Endothelial cell (in vitro differentiated cells): Measurements from ENCODE around the gene TMCO1. TPM values are rescaled to one million over a fixed set of nuclear protein-coding genes. Genes with fewer than 3 reads are reported as not detected.

Experiments used
- DNase-seq: peaks from one replicate; pipeline ENCODE4 v3.0.0; 2021; ENCODE audit warnings: low spot score
- H3K27ac Mint-ChIP-seq: one replicate; pipeline ENCODE4 v1.8.0; 2021; ENCODE audit warnings: mixed read lengths, inconsistent platforms; ENCODE audit not compliant: unreplicated experiment
- H3K27me3 Mint-ChIP-seq: one replicate; pipeline ENCODE4 v1.8.0; 2021; ENCODE audit warnings: mild to moderate bottlenecking, moderate library complexity, mixed read lengths, inconsistent platforms; ENCODE audit not compliant: unreplicated experiment
- H3K36me3 Mint-ChIP-seq: one replicate; pipeline ENCODE4 v1.8.0; 2021; ENCODE audit warnings: mild to moderate bottlenecking, low read depth, mixed read lengths, inconsistent platforms; ENCODE audit not compliant: unreplicated experiment
- H3K4me1 Mint-ChIP-seq: one replicate; pipeline ENCODE4 v1.8.0; 2021; ENCODE audit warnings: mild to moderate bottlenecking, mixed read lengths, inconsistent platforms; ENCODE audit not compliant: unreplicated experiment
- H3K4me3 Mint-ChIP-seq: one replicate; pipeline ENCODE4 v1.8.0; 2021; ENCODE audit warnings: mild to moderate bottlenecking, mixed read lengths, inconsistent platforms; ENCODE audit not compliant: unreplicated experiment
- H3K9me3 Mint-ChIP-seq: one replicate; pipeline ENCODE4 v1.8.0; 2021; ENCODE audit warnings: mixed read lengths, inconsistent platforms; ENCODE audit not compliant: unreplicated experiment
- CTCF ChIP-seq: fragments of 200-600 bp; sonication (generic); IDR thresholded peaks from one replicate; pipeline ENCODE4 v1.5.0; 2021; ENCODE audit warnings: antibody characterized with exemption; ENCODE audit not compliant: unreplicated experiment
- long read RNA-seq: library from polyadenylated mRNA; unstranded; transcript quantifications from one replicate; pipeline ENCODE4 v2.0.0, GENCODE V29; 2020; ENCODE audit not compliant: unreplicated experiment
- total RNA-seq: library from RNA; stranded (reverse); fragmentation: NEBNext Ultra II Directional; extraction: Animal tissue kit (Norgen Biotek cat#: 25700); gene quantifications from one replicate; pipeline ENCODE4 v1.2.1, GENCODE V29; 2021; ENCODE audit not compliant: unreplicated experiment

TMCO1 gene
- total RNA-seq: 98.3 TPM
- long read RNA-seq, full-length matches to known transcripts: 59 of 64 reads
- long read RNA-seq, partial matches to known transcripts: 3 of 64 reads
- long read RNA-seq, other reads (novel, unspliced or antisense): 2 of 64 reads

- H3K4me1 Mint-ChIP-seq: peaks cover 22% of the 10 kb centered on the region
- TF ChIP-seq CTCF: no peak
- H3K27ac Mint-ChIP-seq: peak within 1 kb of the TSS; percentile 99
- no peaks in the 10 kb centered on the region for H3K9me3 Mint-ChIP-seq
- H3K27me3 Mint-ChIP-seq: peaks cover 9% of the 10 kb centered on the region
- DNase-seq: peak; percentile 91
- H3K36me3 Mint-ChIP-seq: peaks cover 17% of the 10 kb centered on the region
- peak within 1 kb of the TSS; percentile 98 for H3K4me3 Mint-ChIP-seq
Measured at GRCh38 chr1:165768513-165769394, at the start of gene TMCO1. TMCO1 (minus strand) TSS chr1:165768868; CDS start chr1:165768751, 117 bp downstream.

- Mint-ChIP-seq H3K4me3 (no peak overlapping the region), H3K27ac (no peak overlapping the region), H3K4me1 (peaks cover 4% of the 10 kb centered on the region), H3K9me3 (no peaks in the 10 kb centered on the region), H3K36me3 (no peaks in the 10 kb centered on the region), H3K27me3 (peaks cover 5% of the 10 kb centered on the region)
- no peak for TF ChIP-seq CTCF
- no peak for DNase-seq
Measured at GRCh38 chr1:165816826-165817497, 48.3 kb upstream of the TMCO1 start.

- Mint-ChIP-seq H3K4me3 (no peak overlapping the region), H3K36me3 (no peaks in the 10 kb centered on the region), H3K27ac (no peak overlapping the region), H3K4me1 (peaks cover 4% of the 10 kb centered on the region), H3K27me3 (peaks cover 5% of the 10 kb centered on the region), H3K9me3 (no peaks in the 10 kb centered on the region)
- no peak for TF ChIP-seq CTCF
- no peak for DNase-seq
Measured at GRCh38 chr1:165816157-165816556, 47.5 kb upstream of the TMCO1 start.

GRCh38 chr1:165815725-165816124 lies 47.1 kb upstream of the TMCO1 start:
- Mint-ChIP-seq H3K9me3 (no peaks in the 10 kb centered on the region), H3K36me3 (no peaks in the 10 kb centered on the region), H3K27ac (no peak overlapping the region), H3K4me3 (no peak overlapping the region), H3K4me1 (peaks cover 4% of the 10 kb centered on the region), H3K27me3 (peaks cover 5% of the 10 kb centered on the region)
- DNase-seq: no peak
- no peak for TF ChIP-seq CTCF
